ENCODE data around the gene CCDC149.

DNA sequence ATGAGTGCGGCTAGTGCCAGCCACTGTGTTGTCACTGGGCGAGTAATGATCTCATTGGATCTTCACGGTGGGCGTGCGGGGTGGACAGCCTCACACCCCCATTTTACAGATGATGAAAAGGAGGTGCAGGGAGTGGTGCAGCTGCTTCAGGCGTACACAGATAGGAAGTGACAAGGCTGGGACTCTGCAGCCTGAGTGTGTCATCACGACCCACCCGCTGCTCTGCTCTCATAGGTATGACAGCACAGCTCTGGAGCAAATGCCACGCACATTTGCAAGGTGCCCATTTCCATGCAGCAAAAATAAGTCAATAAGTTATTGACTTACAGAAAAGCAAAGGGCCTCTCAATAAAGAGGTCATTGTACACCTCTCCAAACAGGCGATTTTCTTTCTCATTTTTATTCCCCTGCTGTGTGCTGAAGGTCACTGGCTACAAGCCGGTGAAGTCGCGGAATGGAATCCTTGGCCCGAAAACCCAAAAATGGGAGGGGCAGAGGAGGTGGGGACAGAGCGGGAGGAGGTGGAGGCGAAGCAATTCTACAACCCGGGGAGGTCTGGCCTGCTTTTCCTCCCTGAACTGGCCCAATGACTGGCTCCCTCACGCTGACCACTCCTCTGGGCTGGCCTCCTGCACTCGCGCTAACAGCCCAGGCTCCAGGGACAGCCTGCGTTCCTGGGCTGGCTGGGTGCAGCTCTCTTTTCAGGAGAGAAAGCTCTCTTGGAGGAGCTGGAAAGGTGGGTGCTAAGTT lies 117.8 kb downstream of the CCDC149 start, which contains the start of gene SOD3:
- TF ChIP-seq CTCF (IDR thresholded peaks at IDR 0.05; ENCODE audit: low read length) (no peak), EZH2 (optimal IDR thresholded peaks at IDR 0.05; ENCODE audit: low read depth, low read length) (no peak), EZH2phosphoT487 (IDR thresholded peaks at IDR 0.05; ENCODE audit: low read length) (no peak)
